Measurements from ENCODE around the gene CDKAL1.
"Not testable (repeated sequence)": the region's sequence is repeated elsewhere in the genome, so short reads cannot be mapped to it uniquely, and the experiment has no call there.

Gene CDKAL1

DNA sequence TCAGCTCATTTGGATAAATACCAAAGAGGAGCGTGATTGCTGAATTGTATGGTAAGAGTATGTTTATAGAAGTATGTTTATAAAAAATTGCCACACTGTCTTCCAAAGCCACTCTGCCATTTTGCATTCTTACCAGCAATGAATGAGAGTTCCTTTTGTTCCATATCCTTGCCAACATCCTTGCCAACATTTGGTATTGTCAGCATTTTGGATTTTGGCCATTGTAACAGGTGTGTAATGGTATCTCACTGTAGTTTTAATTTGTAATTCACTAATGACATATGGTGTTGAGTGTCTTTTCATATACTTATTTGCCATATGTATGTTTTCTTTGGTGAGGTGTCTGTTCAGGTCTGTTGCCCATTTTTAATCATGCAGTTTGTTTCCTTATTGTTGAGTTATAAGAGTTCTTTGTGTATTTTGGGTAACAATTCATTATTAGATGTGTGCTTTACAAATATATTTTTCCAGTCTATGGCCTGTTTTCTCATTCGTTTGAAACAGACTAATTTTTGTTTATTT lies 539.1 kb downstream of the CDKAL1 start:
- no peak for DNase-seq (ENCODE audit: low read depth)

DNA sequence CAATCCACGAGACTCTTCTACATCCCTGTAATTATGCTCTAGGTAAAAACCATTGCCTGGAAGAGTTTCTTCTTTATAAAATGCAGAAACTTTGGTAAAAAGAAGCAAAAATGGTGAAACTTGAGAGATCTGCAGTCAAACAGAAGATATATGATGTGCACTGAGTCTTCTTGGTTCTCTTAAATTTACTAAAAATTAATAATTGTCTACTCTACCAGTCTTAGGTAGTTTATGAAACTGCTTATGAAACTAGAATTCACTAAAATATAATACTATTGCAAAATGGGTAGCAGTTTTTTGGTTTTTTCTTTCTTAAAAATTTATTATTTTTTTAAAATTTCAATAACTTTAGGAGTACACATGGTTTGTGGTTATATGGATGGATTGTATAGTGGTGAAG lies 540.2 kb downstream of the CDKAL1 start:
- no peak for DNase-seq (ENCODE audit: low read depth)

DNA sequence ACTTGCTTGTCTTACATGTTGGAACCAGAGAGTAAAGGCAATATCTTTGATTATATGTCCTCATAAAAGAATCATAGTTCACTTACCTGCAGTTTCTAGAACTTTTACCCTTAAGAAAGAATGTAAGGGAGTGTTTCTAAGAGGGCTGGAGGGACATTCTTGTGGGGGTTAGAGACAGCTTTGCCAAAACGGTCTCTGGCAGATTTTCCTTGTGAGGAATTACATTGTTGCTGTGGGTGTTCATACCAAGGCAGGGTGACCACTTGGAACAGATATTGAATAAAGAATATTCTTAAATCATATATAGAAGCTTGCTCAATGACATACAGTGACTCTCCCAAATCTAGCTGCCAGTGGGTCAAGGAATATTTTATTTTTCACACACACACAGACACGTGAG lies 541.7 kb downstream of the CDKAL1 start:
- no peak for DNase-seq (ENCODE audit: low read depth)

DNA sequence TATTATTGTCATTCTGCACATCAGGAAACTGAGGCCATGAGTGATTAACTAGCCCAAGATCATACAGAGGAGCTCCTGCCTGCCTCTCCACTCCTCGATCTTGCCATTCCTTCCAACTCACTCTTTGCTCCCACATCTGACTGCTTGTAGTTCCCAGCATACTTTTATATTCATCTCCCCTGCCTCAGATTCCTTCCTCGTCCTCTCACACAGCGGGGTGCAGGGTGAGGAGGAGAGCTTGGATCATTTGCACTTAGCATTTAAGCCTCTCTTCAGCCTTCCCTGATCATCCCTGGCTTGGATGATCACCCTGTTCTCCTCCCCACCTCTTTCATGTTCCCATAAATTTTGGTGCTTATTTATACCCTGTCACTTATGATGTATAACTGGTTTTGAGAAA lies 544.2 kb downstream of the CDKAL1 start:
- DNase-seq (ENCODE audit: low read depth): no peak

DNA sequence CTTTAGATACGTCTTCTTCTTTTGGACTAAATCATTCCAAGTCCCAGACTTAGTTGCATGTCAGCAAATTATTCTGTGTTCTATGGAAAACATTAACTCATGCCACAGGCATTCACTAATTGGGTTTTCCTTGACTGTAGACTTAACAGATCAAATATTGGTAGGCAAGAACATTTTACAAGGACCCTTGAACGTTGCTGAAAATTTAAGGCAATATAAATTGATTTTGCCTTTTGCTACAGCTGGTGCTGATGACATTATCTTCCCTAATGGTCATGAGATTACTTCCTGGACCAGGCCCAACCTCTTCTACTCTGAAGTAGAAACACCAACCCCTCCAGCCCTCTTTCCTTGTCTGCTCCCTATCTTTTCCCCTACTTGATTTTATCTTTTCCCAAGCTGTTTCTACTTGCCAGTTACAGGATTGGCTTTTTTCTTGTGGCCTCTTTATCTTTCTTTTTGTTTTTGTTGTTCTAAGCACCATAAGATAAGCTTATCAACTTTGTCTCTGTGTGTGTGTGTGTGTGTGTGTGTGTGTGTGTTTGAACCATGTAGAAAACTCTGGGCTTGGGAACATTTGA lies 545.3 kb downstream of the CDKAL1 start:
- no peak for DNase-seq (ENCODE audit: low read depth)

DNA sequence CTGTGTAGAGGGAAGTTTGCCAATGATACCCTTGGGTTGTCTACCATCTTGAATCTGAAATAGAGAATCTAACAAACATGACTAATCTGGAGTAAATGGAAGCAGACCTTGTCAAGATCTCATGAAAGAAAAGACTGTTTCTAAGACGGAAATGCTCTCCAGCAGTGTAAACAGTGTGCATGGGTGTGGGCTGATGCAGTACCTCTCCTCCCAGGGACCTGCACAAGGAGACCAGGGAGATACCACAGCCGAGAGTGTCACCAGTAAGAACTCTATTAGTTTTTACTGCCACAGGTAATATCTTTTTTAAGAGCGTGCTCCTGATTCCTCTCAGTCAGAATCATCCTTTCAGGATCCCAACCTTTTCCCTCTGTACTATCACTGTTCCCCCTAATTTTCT lies 546.0 kb downstream of the CDKAL1 start:
- no peak for DNase-seq (ENCODE audit: low read depth)

DNA sequence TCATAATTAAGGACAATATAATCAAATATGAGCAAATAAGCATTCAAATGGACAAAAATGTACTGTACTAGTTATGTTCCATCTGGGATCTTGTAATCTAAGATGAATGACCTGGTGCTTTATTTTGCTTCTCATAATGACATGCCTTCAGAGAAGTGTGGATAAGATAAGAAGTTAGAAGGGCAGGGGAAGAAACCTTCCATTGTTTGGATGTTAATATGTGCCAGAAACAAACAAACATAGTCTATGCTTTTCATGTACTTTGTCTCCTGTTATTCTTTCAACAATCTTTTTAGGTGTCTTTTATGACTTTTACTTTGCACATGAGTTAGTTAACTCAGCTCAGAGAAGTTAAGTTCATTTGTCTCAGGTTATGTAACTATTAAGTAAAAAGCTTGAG lies 547.8 kb downstream of the CDKAL1 start:
- no peak for DNase-seq (ENCODE audit: low read depth)

DNA sequence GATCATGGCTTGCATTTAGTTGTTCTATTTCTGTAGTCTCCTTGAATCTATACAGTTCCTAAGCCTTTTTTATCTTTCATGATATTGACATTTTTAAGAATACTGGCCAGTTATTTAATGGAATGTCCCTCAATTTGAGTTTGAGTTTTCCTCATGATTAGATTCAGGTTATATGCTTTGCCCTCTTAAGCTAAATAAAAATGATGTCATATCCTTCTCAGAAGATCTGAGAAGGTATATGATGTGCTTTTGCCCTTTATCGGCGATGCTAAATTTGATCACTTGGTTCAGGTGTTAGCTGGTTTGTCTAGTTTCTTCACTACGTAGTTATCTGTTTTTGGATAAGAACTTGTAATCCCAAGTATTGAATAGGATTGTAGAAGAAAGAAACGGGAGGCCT lies 549.5 kb downstream of the CDKAL1 start:
- DNase-seq (ENCODE audit: low read depth): no peak

DNA sequence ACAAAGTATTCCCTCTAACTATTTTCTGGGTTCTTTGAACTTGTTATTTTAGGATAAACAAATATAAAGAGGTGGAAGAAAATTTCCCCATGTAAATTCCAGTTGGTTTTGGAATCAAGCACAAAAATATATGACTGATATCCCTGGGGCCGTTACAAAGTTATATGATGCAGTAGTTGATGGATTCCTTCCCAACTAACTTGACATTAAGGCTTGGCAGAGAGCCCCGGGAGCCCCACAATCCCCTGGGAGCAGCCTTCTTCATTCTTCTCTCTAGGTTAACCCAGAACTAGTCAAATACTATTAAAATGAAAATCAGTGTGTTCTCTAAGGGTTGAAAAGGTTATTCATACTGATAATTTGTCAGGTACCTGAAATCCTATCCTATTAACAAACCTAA lies 550.4 kb downstream of the CDKAL1 start:
- DNase-seq (ENCODE audit: low read depth): no peak

DNA sequence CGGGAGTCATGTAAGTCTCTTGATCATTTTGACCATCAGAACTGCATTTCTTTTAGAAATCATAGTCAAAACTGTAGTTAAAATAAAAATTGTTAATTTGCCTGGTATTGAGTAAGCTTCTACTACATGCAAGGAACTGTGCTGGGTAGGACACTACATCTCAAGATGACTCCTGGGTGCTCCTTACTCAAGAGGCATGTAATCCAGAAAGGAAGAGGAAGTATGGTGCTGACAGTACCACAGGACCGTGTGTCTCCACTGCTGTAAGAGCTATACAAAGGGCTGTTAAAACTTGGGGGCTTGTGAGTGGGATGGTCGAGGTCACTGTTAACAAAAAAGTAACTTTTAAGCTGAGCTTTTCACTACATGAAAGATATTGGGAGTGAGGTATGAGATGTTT lies 551.0 kb downstream of the CDKAL1 start:
- DNase-seq (ENCODE audit: low read depth): no peak

DNA sequence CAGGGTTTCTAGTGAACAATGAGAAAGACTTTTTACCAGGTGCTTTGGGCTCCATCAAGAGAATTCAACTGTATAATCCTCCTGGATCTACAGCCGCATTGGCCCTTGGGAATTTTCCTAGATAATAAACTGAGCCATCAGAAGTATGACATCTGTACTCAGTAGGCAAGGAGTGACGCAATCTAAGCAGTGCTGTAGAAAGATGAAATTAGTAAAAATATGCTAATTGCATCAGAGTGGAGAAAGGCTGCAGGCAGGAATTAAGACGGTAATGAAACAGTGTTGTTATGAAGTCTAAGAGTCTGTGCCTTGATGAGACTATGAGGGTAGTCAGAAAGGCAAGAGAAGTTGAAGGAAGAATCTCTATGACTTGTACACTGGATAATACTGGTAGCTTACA lies 551.4 kb downstream of the CDKAL1 start:
- no peak for DNase-seq (ENCODE audit: low read depth)

DNA sequence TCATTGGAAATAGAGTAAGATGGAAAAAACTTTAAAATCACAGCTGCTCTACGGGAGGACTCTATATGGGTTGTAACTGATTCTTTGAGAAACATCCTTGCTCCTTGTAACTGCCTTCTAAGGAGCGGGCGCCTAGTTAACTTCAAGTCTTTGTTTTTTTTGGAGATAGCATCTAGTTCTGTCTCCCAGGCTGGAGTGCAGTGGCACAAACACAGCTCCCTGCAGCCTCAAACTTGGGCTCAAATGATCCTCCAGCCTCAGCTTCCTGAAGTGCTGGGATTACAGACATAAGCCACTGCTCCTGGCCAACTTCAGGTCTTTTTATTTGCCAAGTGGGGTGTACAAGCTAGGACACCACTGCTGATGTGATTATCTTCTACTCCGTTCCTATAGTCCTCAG lies 552.9 kb downstream of the CDKAL1 start:
- DNase-seq (ENCODE audit: low read depth): no peak

DNA sequence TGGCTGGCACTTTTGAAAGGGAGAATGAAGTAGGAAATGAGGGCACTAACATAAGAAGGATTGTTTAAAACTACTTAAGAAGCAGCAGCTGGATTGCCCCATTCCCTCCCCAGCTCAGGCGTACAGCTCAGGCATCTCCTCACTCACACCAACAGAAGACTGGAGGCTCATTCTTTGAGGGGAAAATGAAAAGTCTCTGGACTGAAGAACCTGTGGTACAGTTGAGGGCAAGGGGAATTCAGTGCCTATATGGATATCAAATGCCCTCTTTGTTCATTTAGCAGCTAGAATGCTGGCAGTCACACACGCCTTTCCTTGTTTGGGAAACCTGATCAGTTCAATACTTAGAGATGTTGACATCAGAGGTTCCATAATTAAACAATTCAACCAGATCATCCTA lies 557.2 kb downstream of the CDKAL1 start:
- DNase-seq (ENCODE audit: low read depth): no peak

DNA sequence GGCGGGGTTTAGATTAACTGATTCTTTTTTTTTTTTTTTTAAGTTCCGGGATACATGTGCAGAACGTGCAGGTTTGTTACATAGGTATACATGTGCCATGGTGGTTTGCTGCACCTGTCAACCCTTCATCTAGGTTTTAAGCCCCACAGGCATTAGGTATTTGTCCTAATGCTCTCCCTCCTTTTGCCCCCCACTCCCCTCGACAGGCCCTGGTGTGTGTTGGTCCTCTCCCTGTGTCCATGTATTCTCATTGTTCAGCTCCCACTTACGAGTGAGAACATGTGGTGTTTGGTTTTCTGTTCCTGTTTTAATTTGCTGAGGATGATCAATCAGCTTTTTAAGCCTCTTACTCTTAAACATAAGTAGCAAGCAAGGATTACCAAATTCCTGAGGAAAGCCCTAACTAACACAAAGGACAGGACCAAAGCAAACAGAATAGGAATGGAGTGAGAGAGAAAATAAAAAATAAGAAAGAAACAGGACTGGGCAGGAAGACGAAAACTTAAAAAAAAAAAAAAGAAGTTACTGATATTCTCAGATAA lies 558.0 kb downstream of the CDKAL1 start:
- DNase-seq (ENCODE audit: low read depth): not testable (repeated sequence)

DNA sequence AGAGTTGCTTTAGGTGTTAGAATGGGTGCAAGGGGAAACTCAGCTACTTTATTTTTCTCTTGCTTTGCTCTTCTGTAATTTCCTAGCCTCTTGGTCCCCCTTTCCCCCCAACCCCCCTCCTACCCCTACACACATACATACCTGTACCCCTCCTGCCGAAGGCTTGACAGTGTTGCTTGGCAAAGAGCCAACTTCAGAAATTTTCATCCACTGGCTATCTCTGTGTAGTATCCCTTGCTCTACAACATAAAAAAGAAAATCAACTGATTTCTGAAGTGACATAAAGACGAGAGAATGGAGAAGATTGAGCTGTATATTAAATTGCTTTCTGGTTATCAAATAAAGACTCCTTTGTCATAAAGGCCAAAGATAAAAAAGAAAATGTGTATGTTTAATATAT lies 561.2 kb downstream of the CDKAL1 start:
- no peak for DNase-seq (ENCODE audit: low read depth)

DNA sequence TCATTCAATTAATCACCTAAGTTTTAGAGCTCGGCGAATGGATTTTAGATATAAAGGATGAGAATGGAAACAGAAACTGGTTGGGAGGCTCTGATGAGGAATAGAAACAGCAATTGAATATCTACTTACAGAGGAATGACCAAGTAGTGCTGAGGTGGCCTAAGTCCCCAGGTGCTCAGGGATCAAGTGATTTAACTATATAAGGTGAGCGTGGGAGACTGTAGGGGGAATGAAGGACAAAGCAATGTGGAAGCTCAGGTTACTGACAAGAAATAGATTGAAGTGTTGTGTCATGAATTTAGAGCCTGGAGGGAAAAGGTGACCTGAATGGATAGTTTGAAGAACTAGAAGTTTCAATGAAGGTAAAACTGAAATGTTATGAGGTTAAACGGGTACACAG lies 563.9 kb downstream of the CDKAL1 start:
- DNase-seq (ENCODE audit: low read depth): no peak

DNA sequence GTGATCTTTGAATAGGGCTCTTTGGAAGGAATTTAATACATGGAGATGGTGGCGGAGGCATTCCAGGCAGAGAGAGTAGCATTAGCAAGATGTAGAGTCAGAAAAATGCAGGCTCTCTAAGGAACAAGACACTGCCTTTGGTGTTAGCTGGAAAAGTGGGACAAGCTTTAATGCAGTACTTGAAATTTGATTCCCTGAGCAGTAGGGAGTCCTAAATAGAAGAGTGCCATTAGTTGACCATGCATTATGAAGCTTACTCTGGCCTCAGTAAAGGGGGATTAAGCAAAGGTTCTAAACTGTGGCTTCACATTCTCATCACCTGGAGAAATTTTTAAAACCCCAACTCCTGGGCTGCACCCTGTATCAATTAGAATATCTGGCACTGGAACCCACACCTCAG lies 564.5 kb downstream of the CDKAL1 start:
- no peak for DNase-seq (ENCODE audit: low read depth)

DNA sequence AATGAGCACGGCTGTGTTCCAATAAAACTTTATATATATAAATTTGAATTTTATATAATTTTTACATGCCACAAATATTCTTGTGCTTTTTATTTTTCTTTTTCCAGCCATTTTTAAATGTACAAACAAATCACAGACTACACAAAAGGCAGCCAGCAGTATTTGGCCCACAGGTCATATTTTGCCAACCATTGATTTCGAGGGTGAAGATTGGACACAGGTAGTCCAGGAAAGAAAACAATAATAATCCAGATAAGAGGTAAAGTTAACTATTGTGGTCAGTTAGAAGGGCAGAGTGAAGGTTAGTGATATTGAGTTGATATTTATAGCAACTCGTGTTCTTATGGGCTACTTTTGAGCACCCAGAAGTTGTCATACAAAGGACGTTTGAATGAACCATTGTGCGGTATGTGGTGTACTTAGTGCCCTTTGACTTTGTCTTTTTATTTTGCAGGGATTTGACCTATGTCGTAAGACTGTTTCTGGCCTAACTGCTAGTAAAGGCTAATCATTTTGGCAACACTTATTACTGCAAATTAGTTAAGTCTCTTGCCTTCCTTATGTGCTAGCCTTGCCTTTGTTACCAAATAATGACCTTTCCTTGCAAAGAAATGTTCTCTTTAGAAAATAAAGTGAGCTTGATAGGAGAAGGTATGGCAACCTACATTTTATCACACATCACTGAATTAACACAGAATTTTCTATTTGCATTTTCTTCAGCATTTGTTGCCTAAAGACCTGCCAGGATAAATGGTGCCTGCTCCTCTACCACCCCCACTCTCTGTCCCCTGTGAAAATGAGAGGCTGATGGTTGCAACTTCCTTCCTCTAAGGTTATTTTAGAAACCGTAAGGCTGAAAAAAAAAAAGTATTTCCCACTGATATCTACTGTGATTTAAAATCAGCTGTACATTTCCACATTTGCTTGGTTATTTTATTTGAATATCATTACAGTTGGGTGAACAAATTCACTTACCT lies 565.4 kb downstream of the CDKAL1 start:
- no peak for DNase-seq (ENCODE audit: low read depth)

DNA sequence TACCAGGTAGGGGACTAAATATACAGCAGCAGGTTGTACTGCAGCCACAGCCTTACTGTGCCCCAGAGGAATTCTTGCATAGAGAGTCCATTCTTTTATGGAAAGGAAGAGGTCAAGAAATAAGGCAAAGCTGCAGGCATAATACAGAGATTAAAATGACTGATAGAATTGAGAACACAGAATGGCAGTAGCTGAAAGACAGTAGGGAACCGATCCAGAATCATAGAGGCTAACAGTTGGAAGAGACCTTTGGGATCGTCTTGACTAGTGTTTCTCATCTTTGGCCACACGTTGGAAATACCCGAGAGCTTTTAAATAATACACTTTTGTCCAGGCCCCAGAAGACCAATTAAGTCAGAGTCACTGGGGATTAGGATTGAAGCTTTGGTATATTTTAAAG lies 566.7 kb downstream of the CDKAL1 start:
- DNase-seq (ENCODE audit: low read depth): no peak

DNA sequence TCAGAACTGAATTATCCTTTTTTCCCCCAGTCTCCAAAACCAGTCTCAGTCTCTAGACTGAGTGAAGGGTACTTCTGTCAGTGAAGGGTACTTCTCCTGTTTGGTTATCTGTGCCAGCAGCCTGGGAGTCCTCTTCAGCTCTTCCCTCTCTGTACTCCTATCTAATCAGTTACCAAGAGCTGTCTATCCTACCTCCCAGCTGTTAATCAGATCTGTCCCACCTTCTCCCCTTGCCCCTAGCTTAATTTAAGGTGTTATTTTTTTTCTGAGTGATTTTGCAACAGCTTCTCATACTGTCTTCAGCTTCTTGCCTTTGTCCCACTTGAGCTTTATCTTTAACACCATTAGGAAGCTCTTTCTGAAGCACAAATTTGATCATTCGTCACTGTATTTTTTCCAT lies 567.4 kb downstream of the CDKAL1 start:
- DNase-seq (ENCODE audit: low read depth): no peak

DNA sequence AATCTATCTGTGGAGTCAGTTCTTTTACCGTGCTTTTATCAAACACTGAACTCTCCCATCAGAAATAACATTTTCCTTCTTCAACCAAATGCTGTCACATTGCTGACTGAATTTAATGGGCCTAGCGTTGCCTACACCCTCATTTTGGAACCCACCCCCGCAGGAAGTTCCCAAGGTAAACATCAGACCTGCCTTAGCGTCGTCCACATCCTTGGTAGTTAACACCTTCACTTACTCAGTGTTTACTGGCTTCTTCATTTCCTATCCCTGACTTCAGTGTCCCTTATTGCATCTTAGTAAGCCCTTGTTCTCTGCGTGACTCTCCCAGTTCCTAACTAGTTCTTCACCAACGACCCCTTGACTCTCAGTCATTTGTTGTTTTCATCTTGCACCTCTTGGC lies 567.9 kb downstream of the CDKAL1 start:
- no peak for DNase-seq (ENCODE audit: low read depth)

DNA sequence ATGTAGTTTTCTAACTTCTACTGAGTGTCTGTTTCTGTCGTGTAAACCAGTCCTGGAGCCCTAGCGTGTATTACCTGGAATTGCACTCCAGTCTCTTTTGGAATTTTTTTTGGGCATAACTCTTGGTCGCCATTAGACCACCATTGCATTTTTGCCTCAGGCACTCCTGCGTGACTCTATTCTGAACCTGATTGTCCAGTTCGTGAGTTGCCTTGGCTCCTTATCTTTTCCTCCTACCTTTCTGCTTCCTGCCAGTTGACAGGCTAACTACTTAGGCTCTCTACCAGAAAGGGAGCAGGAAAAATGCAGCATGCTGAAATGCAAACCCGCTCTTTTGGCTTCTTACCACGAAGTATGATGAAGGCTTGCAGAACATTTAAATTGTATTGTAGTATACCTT lies 568.4 kb downstream of the CDKAL1 start:
- DNase-seq (ENCODE audit: low read depth): no peak

DNA sequence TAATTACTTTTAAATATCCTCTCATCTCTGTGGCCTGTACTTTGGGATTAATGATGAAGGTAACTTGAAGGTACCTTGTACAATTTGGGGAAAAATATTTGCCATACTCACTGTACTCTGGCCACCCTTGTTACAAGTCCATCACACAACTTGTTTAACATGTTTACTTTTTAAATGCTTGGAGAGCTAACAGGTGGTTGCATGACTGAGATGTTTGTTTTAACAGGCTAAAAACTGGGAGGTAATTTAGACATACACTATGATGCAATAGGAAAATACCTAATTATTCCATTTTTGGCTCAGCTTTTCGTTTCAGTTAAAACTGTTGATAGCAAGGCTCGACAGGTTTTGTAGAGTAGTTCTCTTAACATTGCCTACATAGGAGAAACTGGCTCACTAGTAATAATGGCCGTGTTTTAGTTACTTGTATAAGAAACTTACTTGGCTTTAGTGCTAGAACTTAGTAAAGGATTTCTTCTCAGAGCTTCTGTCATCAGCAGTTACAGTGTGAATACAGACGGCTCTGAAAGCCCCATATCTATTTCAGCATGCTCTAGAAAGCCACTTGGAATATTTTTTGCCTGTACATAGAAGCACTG lies 569.5 kb downstream of the CDKAL1 start:
- no peak for DNase-seq (ENCODE audit: low read depth)
